SK-N-SH (cell line): ENCODE data around the gene SDE2.

Source experiments
- CTCF ChIP-seq: fragments of 200-600 bp; sonication (generic); IDR thresholded peaks from 2 replicates; pipeline ENCODE4 v1.6.1; 2017; ENCODE audit warnings: antibody characterized with exemption, mild to moderate bottlenecking, moderate library complexity
- EP300 ChIP-seq, 2 experiments: IDR thresholded peaks; 2 replicates each; pipeline versions ENCODE4 v1.4.0 to v1.6.1; 2012; ENCODE audit warnings: borderline replicate concordance in 1 of 2, low read depth in 1 of 2, low read length in 1 of 2
- EZH2phosphoT487 ChIP-seq: fragments of 200-600 bp; sonication (generic); IDR thresholded peaks from 2 replicates; pipeline ENCODE4 v1.6.1; 2017; ENCODE audit warnings: low read depth, mixed run types, mild to moderate bottlenecking, antibody characterized with exemption, moderate library complexity, borderline replicate concordance
- FOSL2 ChIP-seq: IDR thresholded peaks from 2 replicates; pipeline ENCODE4 v1.4.0; 2012; ENCODE audit warnings: low read depth, mild to moderate bottlenecking, moderate library complexity, borderline replicate concordance
- FOXJ3 ChIP-seq: sonication (generic); formaldehyde crosslinking; IDR thresholded peaks from 2 replicates; pipeline ENCODE4 v1.5.1; 2020; ENCODE audit warnings: mild to moderate bottlenecking, missing genetic modification reagents
- MAX ChIP-seq: IDR thresholded peaks from 2 replicates; pipeline ENCODE4 v1.4.0; 2012; ENCODE audit warnings: low read depth
- MXI1 ChIP-seq: IDR thresholded peaks from 2 replicates; pipeline ENCODE4 v1.6.1; 2012; ENCODE audit warnings: mild to moderate bottlenecking, low read depth, low read length, improper control_type of control experiment
- POLR2AphosphoS5 ChIP-seq: IDR thresholded peaks from 2 replicates; pipeline ENCODE4 v1.6.1; 2012; ENCODE audit warnings: low read depth, low read length
- RCOR1 ChIP-seq: fragments of 150-350 bp; IDR thresholded peaks from 2 replicates; pipeline ENCODE4 v1.6.1; 2017; ENCODE audit warnings: antibody characterized with exemption, low read length
- REST ChIP-seq: IDR thresholded peaks from 2 replicates; pipeline ENCODE4 v1.6.1; 2012; ENCODE audit warnings: mild to moderate bottlenecking, low read depth, low read length, moderate library complexity
- TCF12 ChIP-seq: IDR thresholded peaks from 2 replicates; pipeline ENCODE4 v1.4.0; 2012
- YY1 ChIP-seq: IDR thresholded peaks from 2 replicates; pipeline ENCODE4 v1.4.0; 2012; ENCODE audit warnings: low read depth, mild to moderate bottlenecking

GRCh38 chr1:226029093-226029496, 30.0 kb upstream of the SDE2 start:
- TF ChIP-seq CTCF (no peak), TCF12 (no peak), POLR2AphosphoS5 (no peak), YY1 (no peak), EZH2phosphoT487 (no peak), FOSL2 (no peak), EP300 (IDR thresholded peaks at IDR 0.05; ENCODE audit: borderline replicate concordance in 1 of 2, low read depth in 1 of 2, low read length in 1 of 2) (no peak), FOXJ3 (CRISPR knock-in tag) (no peak), MXI1 (no peak), MAX (no peak), RCOR1 (no peak), REST (no peak)
